Osteoblast (primary cell): Measurements from ENCODE around the gene B3GNT7. TPM values are rescaled to one million over a fixed set of nuclear protein-coding genes. Genes with fewer than 3 reads are reported as not detected.

Source experiments
- DNase-seq: peaks from one replicate; pipeline ENCODE4 v3.0.0; 2011; ENCODE audit warnings: low spot score, mixed read lengths; ENCODE audit not compliant: insufficient read length; ENCODE audit errors: missing footprints
- H2AFZ ChIP-seq: 2 replicates; pipeline ENCODE4 v1.6.0; 2011; ENCODE audit warnings: mild to moderate bottlenecking, low read length
- H3K27ac ChIP-seq: 2 replicates; pipeline ENCODE4 v1.5.1; 2011; ENCODE audit warnings: mild to moderate bottlenecking, low read depth, low read length, moderate library complexity
- H3K27me3 ChIP-seq: 2 replicates; pipeline ENCODE4 v1.6.0; 2012; ENCODE audit warnings: mild to moderate bottlenecking, control low read depth, inconsistent platforms, low read length, moderate library complexity; ENCODE audit not compliant: insufficient read depth
- H3K36me3 ChIP-seq: 2 replicates; pipeline ENCODE4 v1.5.1; 2011; ENCODE audit warnings: mild to moderate bottlenecking, low read length, control low read depth, moderate library complexity; ENCODE audit not compliant: insufficient read depth
- H3K4me1 ChIP-seq: 2 replicates; pipeline ENCODE4 v1.5.1; 2011; ENCODE audit warnings: mild to moderate bottlenecking, low read length, control low read depth, moderate library complexity; ENCODE audit not compliant: insufficient read depth
- H3K4me2 ChIP-seq: 2 replicates; pipeline ENCODE4 v1.6.0; 2011; ENCODE audit warnings: mild to moderate bottlenecking, low read length; ENCODE audit not compliant: insufficient read depth
- H3K4me3 ChIP-seq: fragments of 200-600 bp; sonication (generic); 3 replicates; pipeline ENCODE4 v1.5.1; 2012; ENCODE audit warnings: mild to moderate bottlenecking, low read length, inconsistent platforms; ENCODE audit not compliant: insufficient read depth
- H3K79me2 ChIP-seq: 2 replicates; pipeline ENCODE4 v1.6.0; 2012; ENCODE audit warnings: mild to moderate bottlenecking, low read length, control low read depth, inconsistent platforms; ENCODE audit not compliant: insufficient read depth
- H3K9me3 ChIP-seq: 2 replicates; pipeline ENCODE4 v1.5.1; 2011; ENCODE audit warnings: low read depth, low read length, control low read depth
- H4K20me1 ChIP-seq: 2 replicates; pipeline ENCODE4 v1.6.0; 2012; ENCODE audit warnings: mild to moderate bottlenecking, low read length, control low read depth; ENCODE audit not compliant: insufficient read depth
- CTCF ChIP-seq: IDR thresholded peaks from 2 replicates; pipeline ENCODE4 v1.5.1; 2011; ENCODE audit warnings: mild to moderate bottlenecking, low read depth, low read length, moderate library complexity; ENCODE audit errors: extremely low read depth
- small RNA-seq: library from RNA; depleted of rRNA; stranded (forward); fragments of <200 nt; gene quantifications from one replicate; pipeline ENCODE3, GENCODE V24; 2012
- total RNA-seq: library from RNA; depleted of rRNA; stranded (reverse); fragments of >200 nt; gene quantifications from 2 replicates; pipeline ENCODE4 v1.2.3, GENCODE V29; 2012

B3GNT7 gene
- total RNA-seq, 1 donor: 0.72 TPM

GRCh38 chr2:231450548-231450989, 55.1 kb downstream of the B3GNT7 start:
- Histone ChIP-seq H3K27ac (no peak overlapping the region), H3K4me1 (no peaks in the 10 kb centered on the region), H3K4me2 (no peak overlapping the region), H4K20me1 (no peaks in the 10 kb centered on the region), H2AFZ (no peak overlapping the region), H3K9me3 (no peaks in the 10 kb centered on the region), H3K27me3 (no peaks in the 10 kb centered on the region), H3K36me3 (peaks cover 31% of the 10 kb centered on the region), H3K4me3 (no peak overlapping the region), H3K79me2 (no peaks in the 10 kb centered on the region)
- DNase-seq: no peak
- TF ChIP-seq CTCF: no peak

Small RNAs within 50 kb of the gene (small RNA-seq; reads per million reads assigned to genes)
- 1.0 reads per million, percentile 30 among the genes with 10 or more reads in this experiment for gene MIR4777

Other genes starting within 250 kb of the B3GNT7 start
- gene ARMC9, start 197.1 kb upstream of the B3GNT7 start, total RNA-seq: 221 and 240 TPM in 2 replicates
- 92.6 and 100 TPM in 2 replicates for gene NCL, start 68.8 kb downstream of the B3GNT7 start, total RNA-seq
- under 0.01 TPM in 2 replicates for gene NMUR1, start 134.7 kb downstream of the B3GNT7 start, total RNA-seq
- not detected in 2 replicates for gene TEX44, start 197.2 kb downstream of the B3GNT7 start, total RNA-seq